ENCODE measurements around the gene APOLD1. TPM values are rescaled to one million over a fixed set of nuclear protein-coding genes. Genes with fewer than 3 reads are reported as not detected.

The APOLD1 gene
- total RNA-seq, 2 donors from 2014 or later = 38.4 to 70.7 TPM

- no peaks in the 10 kb centered on the region for H3K27me3 ChIP-seq (replicated peaks; ENCODE audit: insufficient read depth)
- H3K9me3 ChIP-seq = no peaks in the 10 kb centered on the region
- H3K4me1 ChIP-seq (ENCODE audit: control insufficient read depth in 1 of 2, low read depth in 2 of 2) = peaks cover 3 to 24% of the 10 kb centered on the region in 2 donors
- TF ChIP-seq CTCF (IDR thresholded peaks at IDR 0.05) = no peak
- H3K4me3 ChIP-seq = peak overlapping the region; percentile 82
- no peak for DNase-seq (ENCODE audit: low spot score)
- peak overlapping the region; percentile 76 to 90 for H3K27ac ChIP-seq
- H3K36me3 ChIP-seq = no peaks in the 10 kb centered on the region
- ATAC-seq (ENCODE audit: insufficient number of reproducible peaks, low FRiP score, low read depth) = no peak
Measured at GRCh38 chr12:12786351-12786705, 869 bp downstream of the APOLD1 start.

- H3K4me1 ChIP-seq (ENCODE audit: control insufficient read depth in 1 of 2, low read depth in 2 of 2) = peaks cover 3 to 30% of the 10 kb centered on the region in 2 donors
- ATAC-seq (ENCODE audit: insufficient number of reproducible peaks, low FRiP score, low read depth) = peak; percentile 68
- H3K27me3 ChIP-seq (replicated peaks; ENCODE audit: insufficient read depth) = no peaks in the 10 kb centered on the region
- peak overlapping the region; percentile 76 to 90 for H3K27ac ChIP-seq
- peak overlapping the region; percentile 82 for H3K4me3 ChIP-seq
- DNase-seq (ENCODE audit: low spot score) = no peak
- TF ChIP-seq CTCF (IDR thresholded peaks at IDR 0.05) = peak; percentile 42
- no peaks in the 10 kb centered on the region for H3K9me3 ChIP-seq
- no peaks in the 10 kb centered on the region for H3K36me3 ChIP-seq
Measured at GRCh38 chr12:12786706-12787601, 1.5 kb downstream of the APOLD1 start.

GRCh38 chr12:12788131-12788530 is 2.7 kb downstream of the APOLD1 start:
- no peak for ATAC-seq (ENCODE audit: insufficient number of reproducible peaks, low FRiP score, low read depth)
- H3K4me1 ChIP-seq (ENCODE audit: control insufficient read depth in 1 of 2, low read depth in 2 of 2) = peaks cover 6 to 42% of the 10 kb centered on the region in 2 donors
- H3K27me3 ChIP-seq (replicated peaks; ENCODE audit: insufficient read depth) = no peaks in the 10 kb centered on the region
- H3K36me3 ChIP-seq = no peaks in the 10 kb centered on the region
- peak overlapping the region; percentile 76 to 90 for H3K27ac ChIP-seq
- no peaks in the 10 kb centered on the region for H3K9me3 ChIP-seq
- no peak overlapping the region for H3K4me3 ChIP-seq
- DNase-seq (ENCODE audit: low spot score) = no peak
- no peak for TF ChIP-seq CTCF (IDR thresholded peaks at IDR 0.05)

- no peaks in the 10 kb centered on the region for H3K36me3 ChIP-seq
- H3K27ac ChIP-seq = peak overlapping the region; percentile 76 to 90
- H3K4me1 ChIP-seq (ENCODE audit: control insufficient read depth in 1 of 2, low read depth in 2 of 2) = peaks cover 6 to 42% of the 10 kb centered on the region in 2 donors
- no peaks in the 10 kb centered on the region for H3K9me3 ChIP-seq
- TF ChIP-seq CTCF (IDR thresholded peaks at IDR 0.05) = peak; percentile 80
- no peaks in the 10 kb centered on the region for H3K27me3 ChIP-seq (replicated peaks; ENCODE audit: insufficient read depth)
- no peak for DNase-seq (ENCODE audit: low spot score)
- H3K4me3 ChIP-seq = peak overlapping the region; percentile 12
- ATAC-seq (ENCODE audit: insufficient number of reproducible peaks, low FRiP score, low read depth) = no peak
Measured at GRCh38 chr12:12788675-12789368, 3.4 kb downstream of the APOLD1 start.

- ATAC-seq (ENCODE audit: insufficient number of reproducible peaks, low FRiP score, low read depth) (no peak), DNase-seq (ENCODE audit: low spot score) (no peak)
- Histone ChIP-seq H3K27me3 (replicated peaks; ENCODE audit: insufficient read depth) (no peaks in the 10 kb centered on the region), H3K4me3 (no peak overlapping the region), H3K4me1 (ENCODE audit: control insufficient read depth in 1 of 2, low read depth in 2 of 2) (peaks cover 6 to 42% of the 10 kb centered on the region in 2 donors), H3K9me3 (no peaks in the 10 kb centered on the region), H3K27ac (no peak overlapping the region), H3K36me3 (no peaks in the 10 kb centered on the region)
- no peak for TF ChIP-seq CTCF (IDR thresholded peaks at IDR 0.05)
Measured at GRCh38 chr12:12790956-12791355, 5.5 kb downstream of the APOLD1 start.
